ENCODE measurements around the gene POLR1A. TPM values are rescaled to one million over a fixed set of nuclear protein-coding genes. Genes with fewer than 3 reads are reported as not detected.

POLR1A gene
- total and polyA plus RNA-seq, 4 donors, result 3.2 to 12.3 (median 6.1) TPM

GRCh38 chr2:86025976-86026743, 79.5 kb downstream of the POLR1A start:
- H3K27ac ChIP-seq (ENCODE audit: low read depth in 1 of 2, low read length in 2 of 2), result no peak overlapping the region
- TF ChIP-seq ATF3 (IDR thresholded peaks at IDR 0.05), result no peak
- TF ChIP-seq ZBTB33 (IDR thresholded peaks at IDR 0.05), result no peak
- no peak for TF ChIP-seq GABPA (IDR thresholded peaks at IDR 0.05 in 1 of 2, conservative IDR thresholded peaks at IDR 0.05 in 1 of 2)
- TF ChIP-seq NR2F2 (IDR thresholded peaks at IDR 0.05), result no peak
- TF ChIP-seq FOXA1 (IDR thresholded peaks at IDR 0.05), result no peak
- TF ChIP-seq RAD21 (IDR thresholded peaks at IDR 0.05), result no peak
- no peak for TF ChIP-seq EGR1 (IDR thresholded peaks at IDR 0.05; ENCODE audit: low read depth in 2 of 2)
- TF ChIP-seq REST (IDR thresholded peaks at IDR 0.05), result no peak
- TF ChIP-seq MAX (IDR thresholded peaks at IDR 0.05), result no peak
- no peak for TF ChIP-seq JUND (IDR thresholded peaks at IDR 0.05)
- no peak for DNase-seq (ENCODE audit: low spot score)
- peaks cover 0 to 8% (median 0%) of the 10 kb centered on the region in 4 donors for H3K4me1 ChIP-seq (ENCODE audit: control insufficient read depth in 4 of 4, insufficient read depth in 4 of 4, low read length in 3 of 4)
- H3K4me3 ChIP-seq (ENCODE audit: low read depth in 1 of 3, low read length in 3 of 3), result no peak overlapping the region
- no peaks in the 10 kb centered on the region for H3K9me3 ChIP-seq (ENCODE audit: control insufficient read depth in 4 of 4, low read length in 3 of 4)
- H3K27me3 ChIP-seq (ENCODE audit: control insufficient read depth in 4 of 4, insufficient read depth in 4 of 4, low read length in 3 of 4), result no peaks in the 10 kb centered on the region
- no peak overlapping the region for H3K9ac ChIP-seq (ENCODE audit: low read depth in 1 of 2, low read length in 2 of 2)
- 86% methylated on average over 8 of the region's 8 CpGs for WGBS
- H3K36me3 ChIP-seq (ENCODE audit: control insufficient read depth in 4 of 4, insufficient read depth in 3 of 4, low read depth in 1 of 4, low read length in 3 of 4), result peaks cover 8 to 44% (median 14%) of the 10 kb centered on the region in 4 donors

- TF ChIP-seq REST (IDR thresholded peaks at IDR 0.05) (no peak), EGR1 (IDR thresholded peaks at IDR 0.05; ENCODE audit: low read depth in 2 of 2) (no peak), FOXA1 (IDR thresholded peaks at IDR 0.05) (no peak), ZBTB33 (IDR thresholded peaks at IDR 0.05) (no peak), TAF1 (conservative IDR thresholded peaks at IDR 0.05) (no peak), RAD21 (IDR thresholded peaks at IDR 0.05) (peak; percentile 25 to 65), ATF3 (IDR thresholded peaks at IDR 0.05) (no peak), FOXA2 (IDR thresholded peaks at IDR 0.05) (no peak)
- 95% methylated on average over 7 of the region's 7 CpGs for WGBS
Measured at GRCh38 chr2:86025229-86025820, 80.4 kb downstream of the POLR1A start.

More at GRCh38 chr2:86025229-86025820, 80.4 kb downstream of the POLR1A start:
- Histone ChIP-seq H3K9ac (ENCODE audit: low read depth in 1 of 2, low read length in 2 of 2) (no peak overlapping the region), H3K9me3 (ENCODE audit: control insufficient read depth in 4 of 4, low read length in 3 of 4) (no peaks in the 10 kb centered on the region), H3K4me1 (ENCODE audit: control insufficient read depth in 4 of 4, insufficient read depth in 4 of 4, low read length in 3 of 4) (peaks cover 0 to 8% (median 0%) of the 10 kb centered on the region in 4 donors), H3K4me3 (ENCODE audit: low read depth in 1 of 3, low read length in 3 of 3) (no peak overlapping the region), H3K27me3 (ENCODE audit: control insufficient read depth in 4 of 4, insufficient read depth in 4 of 4, low read length in 3 of 4) (no peaks in the 10 kb centered on the region), H3K36me3 (ENCODE audit: control insufficient read depth in 4 of 4, insufficient read depth in 3 of 4, low read depth in 1 of 4, low read length in 3 of 4) (peaks cover 5 to 36% (median 7%) of the 10 kb centered on the region in 4 donors), H3K27ac (ENCODE audit: low read depth in 1 of 2, low read length in 2 of 2) (no peak overlapping the region)
- no peak for DNase-seq (ENCODE audit: low spot score)
